DMS79 treated with DMSO at 0.1 percent for 48 hours (cell line): ENCODE data around the gene ISG15.
"Not testable (repeated sequence)": the region's sequence is repeated elsewhere in the genome, so short reads cannot be mapped to it uniquely, and the experiment has no call there.

Source experiments
- DNase-seq: peaks from one replicate; lab custom pipeline; 2025; lab: John Stamatoyannopoulos, UW

Gene ISG15

GRCh38 chr1:975365-975764, 37.9 kb upstream of the ISG15 start:
- no peak for DNase-seq

- DNase-seq, result peak; percentile 66
Measured at GRCh38 chr1:975896-976683, 37.2 kb upstream of the ISG15 start.

- not testable (repeated sequence) for DNase-seq
Measured at GRCh38 chr1:976791-977190, 36.5 kb upstream of the ISG15 start.

DNA sequence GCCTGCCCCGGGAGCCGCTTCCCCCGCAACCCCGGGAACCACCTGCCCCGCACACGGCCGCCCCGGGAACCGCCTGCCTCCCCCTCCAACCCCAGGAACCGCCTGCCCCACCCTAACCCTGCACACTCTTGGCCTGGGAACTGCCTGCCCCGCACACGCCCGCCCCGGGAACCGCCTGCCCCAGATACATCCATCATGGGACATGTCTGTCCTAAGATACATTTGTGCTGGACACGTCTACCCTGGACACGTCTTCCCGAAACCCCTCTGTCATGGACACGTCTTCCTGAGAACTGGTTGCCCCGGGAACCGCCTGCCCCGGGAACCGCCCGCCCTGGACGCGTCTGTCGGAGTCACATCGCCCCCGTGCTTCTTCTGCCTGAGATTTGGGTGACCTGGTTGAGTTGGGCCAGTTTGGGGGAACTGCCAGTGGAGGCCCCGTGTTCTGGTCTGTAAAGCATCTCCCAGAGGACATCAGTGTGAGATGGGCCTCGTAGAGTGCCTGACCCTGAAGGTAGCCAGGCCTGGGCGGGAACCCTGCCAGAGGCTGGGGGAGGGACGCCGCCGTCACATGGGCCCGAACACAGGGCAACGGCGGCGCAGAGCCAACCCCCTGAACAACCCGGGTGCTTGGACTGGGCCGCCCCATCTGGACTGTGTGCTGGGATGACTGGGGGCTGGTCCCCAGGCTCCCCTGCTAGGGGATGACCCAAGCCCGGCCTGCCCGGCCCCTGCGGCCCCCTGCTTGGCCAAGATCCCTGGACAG, 35.0 kb upstream of the ISG15 start:
- no peak for DNase-seq

DNA sequence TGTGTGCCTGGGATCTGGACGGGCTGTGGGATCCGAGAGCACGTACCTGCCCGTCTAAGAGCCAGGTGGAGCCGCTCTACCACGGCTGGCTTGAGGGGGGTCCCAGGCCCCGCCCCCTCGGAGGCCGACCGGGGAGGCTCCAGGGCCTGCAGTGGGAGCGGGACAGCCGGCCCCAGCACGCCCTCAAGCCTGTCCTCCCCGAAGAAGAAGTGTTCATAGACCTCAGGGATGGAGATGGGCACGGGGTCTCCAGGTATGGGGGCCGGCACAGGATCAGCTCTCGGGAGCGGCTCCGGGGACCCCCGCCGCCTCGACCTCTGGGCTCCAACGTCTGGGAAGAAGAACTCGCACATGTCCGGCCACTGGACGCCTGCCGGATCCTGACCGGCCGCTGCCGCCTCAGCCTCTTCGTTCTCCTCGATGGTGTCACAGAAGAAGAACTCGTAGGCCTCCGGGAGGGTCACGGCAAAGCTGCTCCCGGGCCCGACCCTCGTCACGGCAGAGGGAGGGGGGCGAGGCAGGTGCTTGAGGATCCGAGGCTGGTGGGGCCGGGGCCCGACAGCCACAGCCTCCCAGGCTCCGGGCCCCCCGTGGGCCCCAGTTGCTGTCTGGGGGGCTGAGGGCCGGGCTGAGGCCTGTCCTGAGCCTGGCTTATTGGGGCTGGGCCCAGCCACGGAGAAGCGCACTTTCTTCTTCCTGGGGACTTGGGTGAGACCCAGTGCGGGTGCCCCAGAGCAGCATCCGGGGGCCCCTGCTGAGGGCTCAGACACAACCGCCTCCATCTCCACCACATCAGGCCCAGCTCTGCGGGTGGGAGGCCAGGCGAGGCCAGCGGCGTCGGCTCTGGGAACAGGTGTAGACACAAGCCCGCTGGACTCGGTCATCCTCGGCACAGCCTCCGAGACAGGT, 34.2 kb upstream of the ISG15 start:
- DNase-seq, result no peak

GRCh38 chr1:979744-980072, 33.6 kb upstream of the ISG15 start:
- DNase-seq, result no peak

DNA sequence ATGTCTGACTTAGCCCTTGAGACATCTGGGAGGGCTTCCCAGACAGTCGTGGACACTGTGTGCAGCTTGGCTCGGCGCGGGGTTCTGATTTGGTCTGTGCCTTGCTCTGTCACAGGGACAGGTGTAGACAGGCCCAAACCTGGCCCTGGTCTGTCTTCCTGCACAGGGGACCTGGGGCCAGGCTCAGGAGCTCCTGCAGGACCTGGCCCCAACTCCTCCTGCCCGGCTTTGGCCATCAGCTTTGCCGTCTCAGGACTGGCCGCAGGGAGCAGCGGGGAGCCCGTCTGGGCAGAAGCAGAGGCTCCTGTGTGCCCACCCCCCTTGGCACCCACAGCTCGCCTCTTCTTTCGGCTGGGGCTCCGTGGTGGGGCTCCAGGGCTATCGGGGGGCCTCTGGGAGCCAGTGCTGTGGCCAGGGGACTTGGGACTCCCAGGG, 33.1 kb upstream of the ISG15 start:
- no peak for DNase-seq

DNA sequence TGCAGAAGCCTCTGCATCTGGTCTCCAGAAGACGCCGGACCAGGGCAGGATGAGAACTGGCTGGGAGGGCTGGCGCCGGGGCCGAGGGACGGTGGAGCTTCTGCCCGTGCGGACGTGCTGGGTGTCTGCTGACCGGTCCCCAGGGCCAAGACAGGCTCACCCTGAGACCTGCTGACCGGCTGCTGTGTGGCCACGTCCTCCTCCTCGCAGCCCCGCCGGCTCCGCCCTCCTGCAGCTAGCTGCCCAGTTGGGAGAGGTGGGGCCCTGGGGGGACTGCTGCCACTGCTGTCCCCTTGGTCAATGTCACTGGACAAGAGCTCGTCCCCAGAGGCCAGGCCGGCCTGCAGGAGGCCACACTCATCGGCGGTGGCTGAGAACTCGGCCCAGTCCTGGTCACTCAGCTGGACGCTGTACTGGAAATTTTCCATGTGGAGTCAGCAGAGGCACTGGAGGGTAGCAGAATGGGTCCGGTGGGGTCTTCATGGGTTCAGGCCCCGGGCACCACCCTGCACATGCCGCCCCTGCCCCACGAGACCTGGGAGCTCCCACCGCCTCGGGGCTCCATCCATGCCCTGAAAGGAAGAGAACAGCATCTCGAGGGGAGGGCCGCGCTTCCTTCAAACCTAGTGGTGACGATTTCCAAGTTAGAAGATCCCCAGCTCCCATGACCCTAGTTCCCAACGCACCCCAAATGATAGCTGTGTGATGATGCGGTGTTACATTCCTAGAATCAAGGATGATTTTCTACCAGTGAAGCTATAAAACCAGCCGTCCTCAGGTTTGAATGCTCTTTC, 32.5 kb upstream of the ISG15 start:
- no peak for DNase-seq

GRCh38 chr1:981491-981954, 31.8 kb upstream of the ISG15 start:
- DNase-seq, result no peak

- DNase-seq, result no peak
Measured at GRCh38 chr1:981955-982558, 31.2 kb upstream of the ISG15 start, which contains the start of gene PERM1. Gene PERM1, minus strand, starts transcription at chr1:982093. Its CDS starts 1,064 bp downstream, at chr1:981029.

DNA sequence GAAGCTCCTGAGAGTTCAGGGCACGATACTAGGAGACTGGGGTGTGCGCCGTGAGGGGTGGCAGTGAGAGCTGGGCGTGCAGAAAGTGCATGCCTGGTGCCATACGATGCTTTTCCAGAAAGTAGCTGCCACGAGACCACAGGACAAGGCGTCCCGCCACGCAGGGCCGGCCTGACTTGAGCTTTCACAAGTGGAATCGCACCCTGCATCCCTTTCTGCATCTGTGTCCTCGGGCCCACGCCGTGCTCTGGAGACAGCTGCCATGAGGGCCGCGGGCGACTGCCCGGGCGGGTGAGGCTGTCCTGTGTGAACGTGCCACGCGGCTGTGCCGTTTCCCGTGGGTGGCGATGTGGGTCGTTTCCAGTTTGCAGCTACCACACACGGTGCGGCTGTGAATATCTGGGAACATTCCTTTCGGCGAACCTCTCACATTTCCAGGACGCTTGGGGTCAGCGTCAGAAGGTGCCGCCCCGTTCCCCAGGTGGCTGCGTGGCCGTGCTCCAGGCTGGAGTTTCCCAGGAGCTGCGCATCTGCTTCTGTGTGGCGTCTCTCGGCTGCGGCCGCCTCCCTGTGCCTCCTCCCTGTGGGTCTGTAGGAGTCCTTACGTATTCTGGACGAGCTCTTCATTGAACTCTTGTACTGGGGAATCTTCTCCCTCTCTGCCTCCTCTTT, 30.4 kb upstream of the ISG15 start:
- no peak for DNase-seq

GRCh38 chr1:983798-984475, 29.4 kb upstream of the ISG15 start:
- peak; percentile 22 for DNase-seq

DNA sequence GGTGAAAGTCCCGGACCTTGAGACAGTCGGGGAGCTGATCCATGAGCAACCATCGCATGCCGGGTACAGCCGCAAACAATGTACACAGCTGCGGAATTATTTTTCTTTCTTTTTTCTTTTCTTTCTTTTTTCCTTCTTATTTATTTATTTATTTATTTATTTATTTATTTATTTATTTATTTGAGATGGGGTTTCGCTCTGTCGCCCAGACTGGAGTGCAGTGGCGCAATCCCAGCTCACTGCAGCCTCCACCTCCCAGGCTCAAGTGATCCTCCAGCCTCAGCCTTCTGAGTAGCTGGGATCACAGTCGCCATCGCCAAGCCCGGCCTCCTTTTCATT, 28.9 kb upstream of the ISG15 start:
- DNase-seq, result no peak

DNA sequence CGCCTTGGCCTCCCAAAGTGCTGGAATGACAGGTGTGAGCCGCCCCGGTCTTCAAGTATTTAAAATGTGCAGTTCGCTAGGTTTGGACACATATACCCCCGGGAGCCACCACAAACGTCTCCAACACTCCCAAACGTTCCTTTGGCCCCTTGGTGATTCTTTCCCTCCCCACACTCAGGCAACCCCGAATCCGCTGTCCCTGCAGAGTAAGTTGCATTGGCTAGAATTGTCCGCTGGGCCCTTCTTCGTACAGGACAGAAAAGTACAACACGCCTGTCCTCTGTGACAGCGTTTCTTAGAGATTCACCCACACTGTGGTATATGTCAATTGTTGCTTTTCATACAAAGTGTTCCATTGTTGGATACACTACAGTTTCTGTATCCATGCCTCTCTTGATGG, 28.2 kb upstream of the ISG15 start:
- no peak for DNase-seq

- not testable (repeated sequence) for DNase-seq
Measured at GRCh38 chr1:988061-988460, 25.2 kb upstream of the ISG15 start.

GRCh38 chr1:991275-991674, 22.0 kb upstream of the ISG15 start:
- not testable (repeated sequence) for DNase-seq

DNA sequence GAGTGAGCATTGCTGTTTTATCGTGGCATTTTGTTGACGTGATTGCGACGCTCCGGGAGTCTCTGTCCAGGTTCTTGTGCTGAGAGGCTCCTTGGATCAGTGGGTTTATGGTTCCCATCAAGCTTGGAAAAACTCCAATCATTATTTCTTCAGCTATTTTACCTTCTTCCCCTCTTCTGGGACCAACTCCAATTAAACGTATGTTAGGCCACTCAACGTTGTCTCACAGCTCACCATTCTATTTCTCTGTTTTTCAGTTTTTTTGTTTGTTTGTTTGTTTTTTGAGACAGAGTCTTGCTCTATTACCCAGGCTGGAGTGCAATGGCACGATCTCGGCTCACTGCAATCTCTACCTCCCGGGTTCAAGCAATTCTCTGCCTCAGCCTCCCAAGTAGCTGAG, 21.4 kb upstream of the ISG15 start:
- DNase-seq, result no peak

DNA sequence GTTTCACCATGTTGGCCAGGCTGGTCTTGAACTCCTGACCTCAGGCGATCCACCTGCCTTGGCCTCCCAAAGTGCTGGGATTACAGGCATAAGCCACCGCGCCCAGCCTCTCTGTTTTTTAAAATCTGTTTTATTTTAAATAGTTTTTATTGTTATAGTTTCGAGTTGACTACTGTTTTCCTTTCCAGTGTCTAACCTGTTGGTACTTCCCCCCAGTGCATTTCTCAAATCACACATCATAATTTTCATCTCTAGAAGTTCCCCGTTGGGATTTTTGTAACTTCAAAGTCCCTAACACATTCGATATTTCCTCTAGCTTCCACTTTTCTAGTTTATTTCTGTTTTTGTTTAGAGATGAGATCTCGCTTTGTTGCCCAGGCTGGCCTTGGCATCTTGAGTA, 20.9 kb upstream of the ISG15 start:
- no peak for DNase-seq

DNA sequence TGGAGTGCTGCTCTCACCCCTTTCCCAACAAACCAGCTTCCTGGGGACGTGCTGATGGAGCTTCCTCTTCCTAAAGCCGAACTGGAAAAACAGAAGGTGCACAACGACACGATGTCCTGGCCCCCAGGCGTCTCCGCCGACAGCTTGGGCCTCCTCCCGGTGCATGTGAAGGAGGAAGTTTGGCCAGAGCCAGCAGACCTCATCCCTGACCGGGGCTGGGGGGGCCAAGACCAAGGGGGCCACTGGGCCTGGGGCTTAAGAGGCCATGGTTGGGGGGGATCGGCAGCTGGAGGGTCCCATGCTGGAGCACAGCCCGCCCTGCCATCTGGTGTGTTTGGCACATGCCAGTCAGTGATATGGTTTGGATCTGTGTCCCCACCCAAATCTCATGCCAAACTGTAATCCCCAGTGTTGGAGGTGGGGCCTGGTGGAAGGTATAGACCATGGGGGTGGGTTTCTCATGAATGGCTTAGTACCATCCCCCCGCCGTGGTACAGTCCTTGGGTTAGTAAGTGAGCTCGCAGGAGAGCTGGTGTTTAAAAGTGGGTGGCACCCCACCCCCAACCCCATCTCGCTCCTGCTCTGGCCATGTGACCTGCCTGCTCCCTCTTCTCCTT, 19.8 kb upstream of the ISG15 start:
- no peak for DNase-seq

DNA sequence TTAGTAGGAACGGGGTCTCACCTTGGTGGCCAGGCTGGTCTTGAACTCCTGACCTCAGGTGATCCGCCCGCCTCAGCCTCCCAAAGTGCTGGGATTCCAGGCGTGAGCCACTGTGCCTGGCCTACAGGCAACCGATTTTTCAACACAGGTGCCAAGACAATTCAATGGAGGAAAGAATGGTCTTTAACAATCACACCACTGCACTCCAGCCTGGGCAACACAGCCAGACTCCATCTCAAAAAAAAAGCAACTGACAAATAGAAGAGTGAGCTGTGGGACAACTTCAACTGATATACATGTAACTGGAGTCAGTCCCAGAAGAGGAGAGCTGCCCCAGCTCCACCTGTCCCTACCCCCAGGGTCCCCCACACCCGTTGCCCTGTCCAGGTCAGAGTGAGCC, 18.8 kb upstream of the ISG15 start:
- not testable (repeated sequence) for DNase-seq
